Muscle of leg (tissue), 11 donors: ENCODE data around the gene SERPINB1. TPM values are rescaled to one million over a fixed set of nuclear protein-coding genes. Genes with fewer than 3 reads are reported as not detected.

ENCODE experiments used
- DNase-seq: peaks from one replicate; pipeline ENCODE4 v3.0.0; 2013
- H3K27ac ChIP-seq: one replicate; pipeline ENCODE4 v1.5.1; 2013; ENCODE audit warnings: mild to moderate bottlenecking, low read length, control low read depth
- H3K27me3 ChIP-seq: one replicate; pipeline ENCODE4 v1.6.1; 2013; ENCODE audit warnings: low read length; ENCODE audit not compliant: control insufficient read depth, insufficient read depth
- H3K36me3 ChIP-seq: one replicate; pipeline ENCODE4 v1.6.1; 2013; ENCODE audit warnings: low read length; ENCODE audit not compliant: control insufficient read depth, insufficient read depth
- H3K4me1 ChIP-seq: one replicate; pipeline ENCODE4 v1.6.1; 2013; ENCODE audit warnings: low read length; ENCODE audit not compliant: control insufficient read depth, insufficient read depth
- H3K4me3 ChIP-seq: one replicate; pipeline ENCODE4 v1.5.1; 2013; ENCODE audit warnings: low read length, control low read depth
- H3K9me3 ChIP-seq: replicated peaks from 2 replicates; pipeline ENCODE4 v1.6.1; 2013; ENCODE audit warnings: low read depth, low read length; ENCODE audit not compliant: control insufficient read depth
- WGBS: methylation state at CpG from one replicate; pipeline ENCODE4 v1.1.5; 2013; ENCODE audit warnings: missing lambda C conversion rate; ENCODE audit not compliant: insufficient coverage; 5-methylcytosine and 5-hydroxymethylcytosine counted together
- polyA plus RNA-seq, 8 donors: library from polyadenylated mRNA; unstranded; fragments of 120-200 nt; gene quantifications; one replicate each; pipeline versions ENCODE4 v1.2.1 to v1.2.3, GENCODE V29; 2013; ENCODE audit warnings: inconsistent platforms in 1 of 8, low replicate concordance in 1 of 8; ENCODE audit not compliant: insufficient read length in 8 of 8, insufficient read depth in 1 of 8
- total RNA-seq: library from RNA; stranded (reverse); fragments of 120-200 nt; gene quantifications from one replicate; pipeline ENCODE4 v1.2.4, GENCODE V29; 2013

The SERPINB1 gene
- total and polyA plus RNA-seq, 9 donors, result 8.9 to 19.6 (median 16.2) TPM

DNA sequence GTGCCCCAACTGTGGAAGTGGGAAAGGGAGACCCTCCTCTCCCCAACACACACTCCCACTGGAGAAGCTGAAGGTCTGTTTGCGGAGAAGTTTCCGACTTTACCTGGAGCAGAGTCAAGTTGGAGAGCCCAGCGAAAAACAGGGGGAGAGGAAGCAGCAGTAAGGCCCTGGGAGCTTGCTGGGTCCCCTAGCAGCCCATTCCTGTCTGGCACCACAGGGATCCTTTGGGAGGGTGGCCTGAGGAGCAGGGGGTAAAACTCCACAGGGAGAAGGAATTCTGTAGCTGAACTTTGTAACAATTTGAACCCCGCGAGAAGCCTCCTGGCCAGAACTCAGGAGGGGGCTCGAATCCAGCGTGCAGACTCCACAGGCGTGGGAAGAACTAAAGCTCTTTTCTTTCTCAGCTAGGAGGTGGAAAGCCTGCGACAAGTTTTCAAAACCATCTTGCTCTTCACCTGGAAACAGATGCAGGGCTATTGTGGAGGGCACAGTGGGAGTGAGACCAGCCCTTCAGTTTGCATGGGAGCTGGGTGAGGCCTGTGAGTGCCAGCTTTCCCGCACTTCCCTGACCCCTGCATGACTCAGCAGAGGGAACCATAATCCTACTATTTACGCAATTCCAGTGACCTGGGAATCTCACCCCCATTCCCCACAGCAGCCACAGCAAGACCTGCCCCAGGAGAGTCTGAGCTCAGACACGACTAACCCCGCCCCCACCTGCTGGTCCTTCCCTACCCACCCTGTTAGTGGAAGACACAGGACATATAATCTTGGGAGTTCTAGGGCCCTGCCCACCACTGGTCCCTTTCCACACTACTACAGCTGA lies 35.6 kb upstream of the SERPINB1 start:
- 37% methylated on average over 7 of the region's 13 CpGs for whole genome bisulfite sequencing
- Histone ChIP-seq H3K4me1 (peaks cover 33% of the 10 kb centered on the region), H3K27me3 (peaks cover 8% of the 10 kb centered on the region), H3K27ac (peak overlapping the region; percentile 89), H3K9me3 (no peaks in the 10 kb centered on the region), H3K36me3 (no peaks in the 10 kb centered on the region), H3K4me3 (no peak overlapping the region)
- DNase-seq, result peak; percentile 64

DNA sequence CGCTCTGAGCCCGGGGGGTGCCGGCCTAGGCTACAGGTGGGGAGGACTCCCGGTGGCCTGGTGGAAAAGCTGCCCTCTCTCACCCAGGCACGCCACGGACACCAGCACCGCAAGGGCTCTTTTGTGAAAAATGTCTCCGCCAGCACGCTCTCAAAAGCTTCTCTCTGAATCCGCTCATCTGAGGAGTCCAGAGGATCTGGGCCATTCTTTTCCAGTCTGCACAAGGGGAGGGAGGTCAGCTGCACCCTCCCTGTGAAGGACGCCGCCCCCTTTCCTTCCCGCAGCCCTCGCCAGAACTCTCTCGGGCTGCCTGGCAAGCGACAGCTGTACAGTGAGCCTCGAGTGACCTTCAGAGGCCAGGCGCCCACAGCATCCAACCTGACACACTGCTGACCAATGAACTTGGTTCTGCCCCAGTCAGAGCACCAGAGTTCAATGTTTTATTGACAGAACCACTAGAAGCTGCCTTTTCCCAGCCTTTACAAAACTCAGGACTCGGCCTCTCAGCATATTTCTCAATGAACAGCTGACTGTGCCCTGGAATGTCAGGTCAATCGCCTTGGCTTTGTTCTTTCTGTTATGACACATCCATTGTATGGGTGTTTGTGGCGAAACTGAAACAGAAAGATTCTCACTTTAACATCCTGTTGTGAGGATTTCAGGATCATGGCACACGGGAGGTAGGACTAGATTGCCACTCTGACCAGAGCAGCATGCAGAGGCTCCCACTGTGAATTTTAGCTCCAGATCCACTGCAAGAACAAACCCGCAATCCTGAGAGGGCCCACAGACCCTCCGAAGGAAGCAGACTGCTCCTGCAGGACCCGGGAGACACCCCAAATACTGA lies 34.8 kb upstream of the SERPINB1 start:
- peak; percentile 82 for DNase-seq
- no peaks in the 10 kb centered on the region for H3K36me3 ChIP-seq
- H3K4me1 ChIP-seq, result peaks cover 33% of the 10 kb centered on the region
- peak overlapping the region; percentile 89 for H3K27ac ChIP-seq
- 5% methylated on average over 15 of the region's 25 CpGs for WGBS
- H3K4me3 ChIP-seq, result peak overlapping the region; percentile 29
- no peaks in the 10 kb centered on the region for H3K9me3 ChIP-seq
- H3K27me3 ChIP-seq, result peaks cover 8% of the 10 kb centered on the region

DNA sequence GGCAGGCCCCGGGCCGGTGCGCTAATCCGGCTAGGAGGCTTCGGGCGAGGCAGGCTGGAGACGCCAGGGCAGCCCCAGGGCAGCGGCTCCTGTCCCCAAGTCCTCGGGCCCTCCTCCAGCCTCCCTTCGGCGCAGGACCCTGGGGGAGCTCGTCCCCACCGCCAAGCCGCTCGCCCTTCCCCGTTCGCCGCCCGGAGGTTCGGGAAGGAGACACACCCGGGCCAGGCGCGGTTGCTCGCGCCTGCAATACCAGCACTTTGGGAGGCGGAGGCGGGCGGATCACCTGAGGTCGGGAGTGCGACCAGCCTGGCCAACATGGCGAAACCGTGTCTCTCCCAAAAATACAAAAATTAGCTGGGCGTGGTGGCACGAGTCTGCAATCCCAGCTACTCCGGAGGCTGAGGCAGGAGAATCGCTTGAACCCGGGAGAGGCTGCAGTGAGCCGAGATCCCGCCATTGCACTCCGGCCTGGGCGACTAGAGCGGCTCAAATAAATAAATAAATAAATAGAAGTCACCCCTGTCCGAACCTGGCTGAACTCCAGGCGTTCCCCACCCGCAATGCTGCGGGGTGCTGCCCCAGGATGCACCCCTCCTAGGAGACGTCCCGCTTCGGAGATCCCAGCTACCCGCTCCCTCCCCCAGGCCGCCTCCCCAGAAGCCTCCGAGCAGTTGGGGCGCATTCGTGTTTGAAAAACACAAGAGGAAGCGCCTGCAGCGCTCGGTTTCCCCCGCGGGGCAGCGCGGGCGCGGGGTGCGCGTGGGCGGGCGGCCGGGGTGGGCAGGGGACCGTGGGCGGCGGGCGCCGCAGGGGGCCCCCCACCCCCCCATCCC lies 33.9 kb upstream of the SERPINB1 start:
- Histone ChIP-seq H3K4me3 (peak overlapping the region; percentile 49), H3K27me3 (peaks cover 8% of the 10 kb centered on the region), H3K36me3 (no peaks in the 10 kb centered on the region), H3K27ac (peak overlapping the region; percentile 89), H3K4me1 (peaks cover 33% of the 10 kb centered on the region), H3K9me3 (no peaks in the 10 kb centered on the region)
- DNase-seq, result peak; percentile 42
- under 1% methylated on average over 50 of the region's 73 CpGs for WGBS

DNA sequence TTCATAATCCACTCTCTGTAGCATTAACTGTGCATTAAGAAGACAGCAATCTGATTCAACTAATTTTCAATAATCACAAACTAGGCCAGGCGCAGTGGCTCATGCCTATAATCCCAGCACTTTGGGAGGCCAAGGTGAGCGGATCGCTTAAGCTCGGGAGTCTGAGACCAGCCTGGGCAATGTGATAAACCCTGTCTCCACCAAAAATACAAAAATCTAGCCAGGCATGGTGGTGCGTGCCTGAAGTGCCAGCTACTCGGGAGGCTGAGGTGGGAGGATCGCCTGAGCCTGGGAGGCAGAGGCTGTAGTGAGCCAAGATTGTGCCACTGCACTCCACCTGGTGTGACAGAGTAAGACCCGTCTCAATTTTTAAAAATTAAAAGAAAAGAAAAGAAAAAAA lies 32.0 kb upstream of the SERPINB1 start:
- H3K36me3 ChIP-seq, result no peaks in the 10 kb centered on the region
- no peak for DNase-seq
- no peak overlapping the region for H3K27ac ChIP-seq
- H3K9me3 ChIP-seq, result no peaks in the 10 kb centered on the region
- peaks cover 8% of the 10 kb centered on the region for H3K27me3 ChIP-seq
- no peak overlapping the region for H3K4me3 ChIP-seq
- no CpG with 5 or more reads among the region's 8 CpGs for WGBS
- peaks cover 33% of the 10 kb centered on the region for H3K4me1 ChIP-seq

DNA sequence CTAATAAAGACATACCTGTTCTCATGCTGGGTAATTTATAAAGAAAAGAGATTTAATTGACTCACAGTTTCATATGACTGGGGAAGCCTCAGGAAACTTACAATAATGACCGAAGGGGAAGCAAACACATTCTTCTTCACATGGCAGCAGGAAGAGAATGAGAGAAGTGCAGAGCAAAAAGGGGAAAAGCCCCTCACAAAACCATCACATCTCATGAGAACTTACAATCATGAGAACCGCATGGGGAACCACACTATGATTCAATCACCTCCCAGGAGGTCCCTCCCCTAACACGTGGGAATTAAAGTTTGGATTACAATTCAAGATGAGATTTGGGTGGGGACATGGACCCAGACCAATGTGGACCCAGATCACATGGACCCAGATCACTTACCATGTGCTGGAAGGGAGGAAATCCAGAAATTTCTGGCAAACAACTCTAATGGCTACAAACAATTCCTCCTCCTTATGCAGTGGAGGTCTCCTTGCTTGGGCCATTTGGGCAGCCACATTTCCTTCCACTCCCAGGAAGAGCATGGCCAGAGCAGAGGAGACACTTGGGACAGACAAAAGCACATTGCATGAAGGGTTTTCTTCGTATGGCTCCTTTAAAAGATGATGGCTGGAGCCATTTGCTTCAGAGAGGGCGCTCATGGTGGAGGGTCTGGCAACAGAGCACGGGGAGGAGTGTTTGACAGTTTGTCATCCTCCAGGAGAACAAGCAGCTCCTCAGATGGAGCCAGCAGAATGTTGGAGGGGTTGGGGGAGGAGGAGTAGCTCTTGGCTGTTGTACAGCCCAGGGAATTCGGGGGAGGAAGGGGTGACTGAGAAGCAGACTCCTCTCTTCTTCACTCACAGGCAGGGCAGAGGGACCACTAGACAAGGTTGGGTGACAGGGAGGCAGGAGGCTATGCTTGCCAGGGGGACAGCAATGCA lies 31.0 kb upstream of the SERPINB1 start:
- DNase-seq, result no peak
- no peaks in the 10 kb centered on the region for H3K36me3 ChIP-seq
- 38% methylated on average over 3 of the region's 7 CpGs for WGBS
- H3K27me3 ChIP-seq, result peaks cover 8% of the 10 kb centered on the region
- no peak overlapping the region for H3K27ac ChIP-seq
- no peaks in the 10 kb centered on the region for H3K9me3 ChIP-seq
- no peak overlapping the region for H3K4me3 ChIP-seq
- H3K4me1 ChIP-seq, result peaks cover 32% of the 10 kb centered on the region

DNA sequence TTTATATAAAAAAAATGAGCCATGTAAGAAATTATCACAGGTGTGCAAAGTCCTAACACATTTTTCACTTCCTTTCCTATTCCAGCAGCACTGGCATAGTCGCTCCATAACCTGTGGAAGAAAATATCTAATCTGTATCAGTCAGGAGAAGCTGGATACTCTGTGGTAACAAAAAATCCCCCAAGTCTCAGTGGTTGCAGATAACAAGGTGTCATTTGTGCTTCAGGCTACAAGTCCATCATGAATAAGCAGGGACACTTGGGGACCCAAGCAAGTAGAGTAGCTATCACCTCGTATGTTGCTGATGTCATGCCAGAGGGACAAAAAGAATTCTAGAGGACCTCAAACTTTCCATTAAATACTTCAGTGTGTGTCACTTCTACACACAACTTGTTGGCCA lies 30.3 kb upstream of the SERPINB1 start:
- H3K27ac ChIP-seq, result no peak overlapping the region
- H3K36me3 ChIP-seq, result no peaks in the 10 kb centered on the region
- peaks cover 8% of the 10 kb centered on the region for H3K27me3 ChIP-seq
- H3K4me1 ChIP-seq, result peaks cover 24% of the 10 kb centered on the region
- WGBS, result 83% methylated on average over 1 of the region's 2 CpGs
- H3K9me3 ChIP-seq, result no peaks in the 10 kb centered on the region
- DNase-seq, result no peak
- H3K4me3 ChIP-seq, result no peak overlapping the region

DNA sequence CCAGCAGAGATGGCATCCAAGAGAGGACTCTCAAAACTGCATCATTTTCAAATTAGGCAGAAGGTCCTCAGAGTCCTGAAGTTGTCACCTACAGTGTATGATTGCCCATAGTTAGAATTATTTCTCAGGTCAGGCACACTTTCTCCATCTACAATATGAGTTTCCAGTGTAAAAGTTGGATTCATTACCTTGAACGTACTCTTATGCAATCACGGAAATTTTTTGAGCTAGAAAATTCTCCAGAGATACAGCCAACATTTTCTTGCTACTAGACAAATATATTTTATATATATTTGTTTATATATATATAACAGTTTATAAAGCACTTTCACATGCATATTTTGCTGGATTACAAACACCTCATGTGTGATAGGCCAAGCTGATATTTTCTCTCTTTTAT lies 29.4 kb upstream of the SERPINB1 start:
- no peak for DNase-seq
- Histone ChIP-seq H3K4me1 (peaks cover 19% of the 10 kb centered on the region), H3K27ac (no peak overlapping the region), H3K9me3 (no peaks in the 10 kb centered on the region), H3K36me3 (no peaks in the 10 kb centered on the region), H3K27me3 (peaks cover 8% of the 10 kb centered on the region), H3K4me3 (no peak overlapping the region)
- WGBS, result no CpG with 5 or more reads among the region's 2 CpGs

DNA sequence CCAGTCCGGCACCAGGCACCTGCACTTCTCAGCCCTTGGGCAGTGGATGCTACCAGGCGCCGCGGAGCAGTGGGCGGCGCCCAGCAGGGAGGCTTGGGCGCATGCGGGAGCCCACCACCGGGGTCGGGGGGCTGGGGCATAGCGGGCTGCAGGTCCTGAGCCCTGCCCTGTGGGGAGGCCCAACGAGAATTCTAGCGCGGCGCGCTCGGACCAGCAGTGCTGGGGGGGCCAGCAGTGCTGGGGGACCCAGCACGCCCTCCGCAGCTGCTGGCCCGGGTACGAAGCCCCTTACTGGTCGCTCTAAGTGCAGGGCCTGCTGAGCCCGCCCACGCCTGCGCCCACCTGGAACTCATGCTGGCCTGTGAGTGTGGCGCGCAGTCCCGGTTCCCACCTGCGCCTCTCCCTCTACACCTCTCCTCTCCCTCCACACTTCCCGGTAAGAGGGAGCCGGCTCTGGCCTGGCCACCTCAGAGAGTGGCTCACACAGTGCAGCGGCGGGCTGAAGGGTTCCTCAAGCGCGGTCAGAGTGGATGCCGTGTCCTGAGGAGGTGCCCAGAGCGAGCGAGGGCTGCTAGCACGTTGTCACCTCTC lies 28.5 kb upstream of the SERPINB1 start:
- H3K4me1 ChIP-seq, result peaks cover 14% of the 10 kb centered on the region
- no peak overlapping the region for H3K27ac ChIP-seq
- peaks cover 6% of the 10 kb centered on the region for H3K27me3 ChIP-seq
- DNase-seq, result no peak
- H3K4me3 ChIP-seq, result no peak overlapping the region
- no peaks in the 10 kb centered on the region for H3K9me3 ChIP-seq
- H3K36me3 ChIP-seq, result no peaks in the 10 kb centered on the region
- WGBS, result 88% methylated on average over 31 of the region's 39 CpGs

DNA sequence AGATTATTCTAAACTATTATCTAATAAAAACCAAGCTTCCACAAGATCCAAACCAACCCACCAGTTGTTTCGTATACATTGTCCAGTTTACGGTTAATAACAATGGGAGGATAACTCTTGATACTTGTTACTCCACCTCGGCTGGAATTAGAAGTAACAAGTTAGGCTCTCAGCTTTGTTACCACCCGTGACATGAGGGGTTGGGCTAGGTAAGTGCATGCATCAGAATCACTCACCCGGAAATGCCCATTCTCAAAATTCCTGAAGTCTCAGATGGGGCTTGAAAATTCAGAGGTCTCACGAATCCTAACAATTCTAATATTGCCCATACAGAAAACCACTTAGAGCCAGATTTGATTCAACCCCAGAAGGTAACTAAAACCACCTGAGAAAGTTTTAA lies 27.0 kb upstream of the SERPINB1 start:
- no peak overlapping the region for H3K4me3 ChIP-seq
- 63% methylated on average over 2 of the region's 6 CpGs for WGBS
- no peak for DNase-seq

More for the DNA sequence above, 27.0 kb upstream of the SERPINB1 start:
- Histone ChIP-seq H3K27ac (no peak overlapping the region), H3K27me3 (no peaks in the 10 kb centered on the region), H3K4me1 (peaks cover 7% of the 10 kb centered on the region), H3K36me3 (no peaks in the 10 kb centered on the region), H3K9me3 (no peaks in the 10 kb centered on the region)
